Measurements from ENCODE around the gene TAAR8.
A peak's percentile ranks its signal among the peaks of the same experiment; 100 is the strongest.
"Not testable (repeated sequence)": the region's sequence is repeated elsewhere in the genome, so short reads cannot be mapped to it uniquely, and the experiment has no call there.

The TAAR8 gene

DNA sequence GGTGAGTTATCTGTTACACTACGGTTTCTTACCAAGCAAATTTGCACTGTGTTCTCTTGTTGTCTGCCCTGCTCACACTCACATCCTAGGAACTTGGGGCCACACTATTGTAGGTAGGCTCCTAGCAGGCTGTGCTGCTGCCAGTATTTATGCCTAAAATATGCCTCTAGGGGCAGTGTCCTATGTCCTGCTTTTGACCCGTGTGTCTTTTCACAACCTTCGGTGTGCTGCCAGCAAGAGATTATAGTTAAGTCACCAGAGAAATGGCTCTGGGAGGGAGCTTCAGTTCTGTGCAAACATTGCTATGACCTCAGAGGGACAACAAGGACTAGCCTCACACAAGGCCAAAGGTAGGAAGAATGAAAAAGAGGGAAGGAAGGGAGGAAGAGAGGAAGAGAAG is 46.0 kb downstream of the TAAR8 start:
- H3K79me2 ChIP-seq (ENCODE audit: low read length), result no peaks in the 10 kb centered on the region
- H3F3A ChIP-seq (ENCODE audit: insufficient read depth, low read length), result no peaks in the 10 kb centered on the region
- H3K9ac ChIP-seq (ENCODE audit: low read length), result no peak overlapping the region
- no peaks in the 10 kb centered on the region for H3K9me2 ChIP-seq (replicated peaks; ENCODE audit: insufficient read depth, low read length)
- no peak overlapping the region for H3K4me2 ChIP-seq (ENCODE audit: low read depth, low read length)
- H3K4me3 ChIP-seq (ENCODE audit: low read length), result no peak overlapping the region
- no peaks in the 10 kb centered on the region for H4K20me1 ChIP-seq (ENCODE audit: insufficient read depth, low read length)
- no peaks in the 10 kb centered on the region for H3K4me1 ChIP-seq (ENCODE audit: low read length)
- no peaks in the 10 kb centered on the region for H3K36me3 ChIP-seq (replicated peaks; ENCODE audit: insufficient read depth, low read length)
- TF ChIP-seq EZH2phosphoT487 (IDR thresholded peaks at IDR 0.05; ENCODE audit: low read length) (no peak), EZH2 (optimal IDR thresholded peaks at IDR 0.05; ENCODE audit: low read depth, low read length) (no peak)
- TF ChIP-seq, protein P1, sequence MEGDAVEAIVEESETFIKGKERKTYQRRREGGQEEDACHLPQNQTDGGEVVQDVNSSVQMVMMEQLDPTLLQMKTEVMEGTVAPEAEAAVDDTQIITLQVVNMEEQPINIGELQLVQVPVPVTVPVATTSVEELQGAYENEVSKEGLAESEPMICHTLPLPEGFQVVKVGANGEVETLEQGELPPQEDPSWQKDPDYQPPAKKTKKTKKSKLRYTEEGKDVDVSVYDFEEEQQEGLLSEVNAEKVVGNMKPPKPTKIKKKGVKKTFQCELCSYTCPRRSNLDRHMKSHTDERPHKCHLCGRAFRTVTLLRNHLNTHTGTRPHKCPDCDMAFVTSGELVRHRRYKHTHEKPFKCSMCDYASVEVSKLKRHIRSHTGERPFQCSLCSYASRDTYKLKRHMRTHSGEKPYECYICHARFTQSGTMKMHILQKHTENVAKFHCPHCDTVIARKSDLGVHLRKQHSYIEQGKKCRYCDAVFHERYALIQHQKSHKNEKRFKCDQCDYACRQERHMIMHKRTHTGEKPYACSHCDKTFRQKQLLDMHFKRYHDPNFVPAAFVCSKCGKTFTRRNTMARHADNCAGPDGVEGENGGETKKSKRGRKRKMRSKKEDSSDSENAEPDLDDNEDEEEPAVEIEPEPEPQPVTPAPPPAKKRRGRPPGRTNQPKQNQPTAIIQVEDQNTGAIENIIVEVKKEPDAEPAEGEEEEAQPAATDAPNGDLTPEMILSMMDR (IDR thresholded peaks at IDR 0.05; ENCODE audit: low read length), result peak; percentile 45
- peak; percentile 22 for DNase-seq
- H3K27ac ChIP-seq (ENCODE audit: low read length), result no peak overlapping the region
- no peak overlapping the region for H2AFZ ChIP-seq (ENCODE audit: low read length)
- no peaks in the 10 kb centered on the region for H3K9me3 ChIP-seq (replicated peaks; ENCODE audit: insufficient read depth, low read length)
- H3K27me3 ChIP-seq (replicated peaks; ENCODE audit: insufficient read depth, low read length), result no peaks in the 10 kb centered on the region

- H3K9me2 ChIP-seq (replicated peaks; ENCODE audit: insufficient read depth, low read length); DNase-seq; H3K79me2 ChIP-seq (ENCODE audit: low read length); H3K4me3 ChIP-seq (ENCODE audit: low read length); H3K4me1 ChIP-seq (ENCODE audit: low read length); H3K9ac ChIP-seq (ENCODE audit: low read length); H4K20me1 ChIP-seq (ENCODE audit: insufficient read depth, low read length); H3K27me3 ChIP-seq (replicated peaks; ENCODE audit: insufficient read depth, low read length); H3K36me3 ChIP-seq (replicated peaks; ENCODE audit: insufficient read depth, low read length); H3K9me3 ChIP-seq (replicated peaks; ENCODE audit: insufficient read depth, low read length); H2AFZ ChIP-seq (ENCODE audit: low read length); H3K27ac ChIP-seq (ENCODE audit: low read length); H3F3A ChIP-seq (ENCODE audit: insufficient read depth, low read length); H3K4me2 ChIP-seq (ENCODE audit: low read depth, low read length): not testable (repeated sequence)
Measured at GRCh38 chr6:132600900-132601299, 48.4 kb downstream of the TAAR8 start.

Data from MM.1S (cell line).